Loucy (cell line): ENCODE results near the gene ATOH8.

Experiments used
- EZH2phosphoT487 ChIP-seq: fragments of 200-600 bp; IDR thresholded peaks from 2 replicates; pipeline ENCODE4 v1.6.1; 2018; ENCODE audit warnings: antibody characterized with exemption, mild to moderate bottlenecking, moderate library complexity, borderline replicate concordance
- TF ChIP-seq, protein P1 (sequence below): fragments of 200-600 bp; sonication (generic); conservative IDR thresholded peaks from 2 replicates; pipeline ENCODE4 v1.5.1; 2014; ENCODE audit warnings: mild to moderate bottlenecking, antibody characterized with exemption, low read length

DNA sequence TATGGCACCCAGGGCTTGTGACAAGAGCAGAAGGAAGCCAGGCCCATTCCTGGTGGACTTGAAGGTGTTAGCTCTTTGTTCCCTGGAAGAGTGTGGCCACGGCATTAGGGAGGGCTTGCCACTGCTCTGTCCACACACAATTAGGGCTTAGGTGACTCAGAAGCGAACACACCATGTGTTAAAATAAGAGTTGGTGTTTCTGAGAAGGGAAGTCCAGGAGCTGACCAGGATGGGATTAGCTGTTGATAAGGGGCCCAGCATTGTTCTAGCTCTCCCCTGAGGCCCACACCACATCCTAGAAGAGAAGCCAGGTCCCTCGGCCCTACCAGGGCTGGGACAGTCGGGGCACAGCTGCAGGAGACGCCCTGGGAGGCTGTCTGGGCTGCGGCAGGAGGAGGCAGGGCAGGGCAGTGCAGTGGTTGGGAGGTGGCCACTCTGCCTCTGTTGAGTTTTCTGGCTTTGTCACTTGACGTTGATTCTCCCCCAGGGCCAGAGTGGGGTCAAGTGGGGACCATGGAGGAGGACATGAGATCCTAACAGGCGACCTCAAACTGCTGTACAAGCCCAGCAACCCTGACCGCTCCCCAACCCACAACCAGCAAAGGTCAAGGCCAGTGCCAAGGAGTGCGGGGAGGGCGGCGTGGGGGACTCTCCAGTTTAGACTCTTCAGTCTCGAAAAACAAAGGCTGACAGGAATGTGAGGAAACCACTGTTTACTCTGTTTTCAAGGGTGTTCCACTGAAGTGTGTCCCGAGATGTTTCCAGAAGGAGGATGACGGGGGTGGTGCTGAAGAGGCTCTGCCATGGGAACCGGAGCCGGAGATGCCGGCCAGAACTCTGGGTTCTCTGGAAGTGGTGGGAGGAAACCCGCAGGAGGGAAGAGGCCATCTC, 42.9 kb upstream of the ATOH8 start:
- TF ChIP-seq, protein P1, sequence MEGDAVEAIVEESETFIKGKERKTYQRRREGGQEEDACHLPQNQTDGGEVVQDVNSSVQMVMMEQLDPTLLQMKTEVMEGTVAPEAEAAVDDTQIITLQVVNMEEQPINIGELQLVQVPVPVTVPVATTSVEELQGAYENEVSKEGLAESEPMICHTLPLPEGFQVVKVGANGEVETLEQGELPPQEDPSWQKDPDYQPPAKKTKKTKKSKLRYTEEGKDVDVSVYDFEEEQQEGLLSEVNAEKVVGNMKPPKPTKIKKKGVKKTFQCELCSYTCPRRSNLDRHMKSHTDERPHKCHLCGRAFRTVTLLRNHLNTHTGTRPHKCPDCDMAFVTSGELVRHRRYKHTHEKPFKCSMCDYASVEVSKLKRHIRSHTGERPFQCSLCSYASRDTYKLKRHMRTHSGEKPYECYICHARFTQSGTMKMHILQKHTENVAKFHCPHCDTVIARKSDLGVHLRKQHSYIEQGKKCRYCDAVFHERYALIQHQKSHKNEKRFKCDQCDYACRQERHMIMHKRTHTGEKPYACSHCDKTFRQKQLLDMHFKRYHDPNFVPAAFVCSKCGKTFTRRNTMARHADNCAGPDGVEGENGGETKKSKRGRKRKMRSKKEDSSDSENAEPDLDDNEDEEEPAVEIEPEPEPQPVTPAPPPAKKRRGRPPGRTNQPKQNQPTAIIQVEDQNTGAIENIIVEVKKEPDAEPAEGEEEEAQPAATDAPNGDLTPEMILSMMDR: no peak
- TF ChIP-seq EZH2phosphoT487: no peak
